D341Med (cell line): Measurements from ENCODE around the gene STX12.
"Not testable (repeated sequence)": the region's sequence is repeated elsewhere in the genome, so short reads cannot be mapped to it uniquely, and the experiment has no call there.

Experiments
- DNase-seq: peaks from one replicate; pipeline ENCODE4 v3.0.0; 2012; ENCODE audit warnings: low spot score

Gene STX12

DNA sequence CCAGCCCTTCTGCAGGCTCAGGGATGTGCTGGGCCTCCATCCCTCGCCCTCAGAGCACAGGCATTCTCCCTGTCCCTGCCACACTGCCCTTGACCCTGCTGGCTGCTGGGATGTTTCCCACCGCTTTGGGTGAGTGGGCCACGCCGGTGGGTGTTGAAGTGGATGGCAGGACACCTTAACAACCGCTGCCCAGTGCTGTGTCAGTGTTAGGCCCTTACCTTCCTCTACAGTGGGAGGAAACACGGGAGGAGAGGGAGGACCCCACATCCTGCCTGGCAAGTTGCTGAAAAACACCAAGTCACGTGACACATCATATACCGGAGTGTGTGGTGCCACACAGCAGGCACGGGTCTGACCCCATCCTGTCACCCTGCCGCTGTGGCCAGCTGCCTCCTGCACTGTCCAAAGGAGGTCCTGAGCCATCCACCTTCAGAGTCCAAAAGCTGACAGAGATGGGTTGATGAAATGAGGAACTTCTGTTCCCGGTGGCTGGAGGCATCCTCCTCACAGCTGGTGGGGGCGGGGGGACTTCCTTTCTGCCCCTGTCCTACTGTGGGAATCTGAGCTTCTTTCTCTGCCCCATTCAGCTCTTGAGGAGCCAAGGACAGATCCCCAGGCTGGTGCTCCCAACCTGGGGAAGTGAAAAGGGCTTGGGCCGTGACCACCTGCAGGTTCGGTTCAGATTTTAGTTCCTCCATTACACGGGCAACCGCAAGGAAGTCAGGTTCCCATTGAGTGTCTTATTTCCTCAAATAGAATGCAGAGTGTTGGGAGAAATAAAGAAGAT lies 96.1 kb downstream of the STX12 start:
- DNase-seq: no peak

DNA sequence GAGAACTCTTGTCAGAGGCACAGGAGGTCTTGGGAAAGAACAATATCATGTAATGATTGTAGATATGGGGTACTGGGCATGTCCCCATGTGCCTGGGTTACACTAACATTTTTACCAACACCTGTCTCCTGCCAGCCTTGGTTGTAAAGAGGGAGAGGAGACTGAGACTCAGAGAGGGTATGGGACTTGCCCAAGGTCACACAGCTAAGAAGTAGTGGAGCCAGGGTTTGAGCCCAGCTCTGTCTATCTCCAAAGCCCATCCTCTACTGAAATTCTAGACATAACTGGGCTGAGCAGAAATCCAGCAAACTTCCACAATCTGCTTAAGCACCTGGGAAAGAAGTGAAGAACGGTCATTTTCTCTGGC lies 96.7 kb downstream of the STX12 start:
- DNase-seq: no peak

DNA sequence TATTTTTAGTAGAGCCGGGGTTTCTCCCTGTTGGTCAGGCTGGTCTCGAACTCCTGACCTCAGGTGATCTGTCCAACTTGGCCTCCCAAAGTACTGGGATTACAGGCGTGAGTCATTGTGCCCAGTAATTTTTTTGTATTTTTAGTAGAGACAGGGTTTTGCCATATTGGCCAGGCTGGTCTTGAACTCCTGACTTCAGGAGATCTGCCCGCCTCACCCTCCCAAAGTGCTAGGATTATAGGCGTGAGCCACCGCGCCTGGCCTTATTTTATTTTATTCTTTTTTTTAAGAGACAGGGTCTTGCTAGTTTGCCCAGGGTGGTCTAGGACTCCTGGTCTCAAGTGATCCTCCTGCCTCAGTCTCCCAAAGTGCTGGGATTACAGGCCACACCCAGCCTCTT lies 98.1 kb downstream of the STX12 start:
- not testable (repeated sequence) for DNase-seq

DNA sequence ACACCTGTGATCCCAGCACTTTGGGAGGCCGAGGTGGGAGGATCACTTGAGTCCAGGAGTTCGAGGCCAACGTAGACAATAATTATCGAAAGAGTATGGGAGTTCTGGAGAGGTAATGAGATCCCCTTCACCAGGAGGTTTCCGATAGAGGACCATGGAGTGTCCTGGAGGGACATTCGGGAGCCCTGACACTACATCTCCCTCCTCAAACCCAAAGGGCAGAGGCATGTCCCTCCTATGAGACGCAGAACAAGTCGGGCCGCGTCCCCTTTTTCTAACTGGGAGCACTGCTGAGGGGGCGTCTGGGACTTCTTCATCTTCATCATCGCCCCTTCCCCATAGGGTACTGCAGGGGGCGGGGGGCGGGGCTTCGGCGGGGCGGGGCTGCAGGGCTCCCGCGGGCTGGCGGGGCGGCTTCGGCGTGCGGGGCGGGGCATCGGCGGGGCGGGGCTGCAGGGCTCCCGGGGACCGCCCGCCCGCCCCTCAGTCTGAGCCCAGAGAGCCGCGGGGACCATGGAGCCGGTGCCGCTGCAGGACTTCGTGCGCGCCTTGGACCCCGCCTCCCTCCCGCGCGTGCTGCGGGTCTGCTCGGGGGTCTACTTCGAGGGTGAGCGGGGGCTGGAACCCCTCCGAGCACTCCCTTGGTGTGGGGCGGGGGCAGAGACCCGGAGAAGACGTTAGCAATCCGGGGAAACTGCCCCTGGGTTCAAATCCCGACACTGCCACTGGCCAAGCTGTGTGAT lies 99.2 kb downstream of the STX12 start, which contains the start of gene THEMIS2:
Gene THEMIS2, plus strand, starts transcription at position 486 of the 743 bp plus-strand sequence. Its CDS starts 28 bp downstream, at position 514.
- DNase-seq: peak; percentile 93

DNA sequence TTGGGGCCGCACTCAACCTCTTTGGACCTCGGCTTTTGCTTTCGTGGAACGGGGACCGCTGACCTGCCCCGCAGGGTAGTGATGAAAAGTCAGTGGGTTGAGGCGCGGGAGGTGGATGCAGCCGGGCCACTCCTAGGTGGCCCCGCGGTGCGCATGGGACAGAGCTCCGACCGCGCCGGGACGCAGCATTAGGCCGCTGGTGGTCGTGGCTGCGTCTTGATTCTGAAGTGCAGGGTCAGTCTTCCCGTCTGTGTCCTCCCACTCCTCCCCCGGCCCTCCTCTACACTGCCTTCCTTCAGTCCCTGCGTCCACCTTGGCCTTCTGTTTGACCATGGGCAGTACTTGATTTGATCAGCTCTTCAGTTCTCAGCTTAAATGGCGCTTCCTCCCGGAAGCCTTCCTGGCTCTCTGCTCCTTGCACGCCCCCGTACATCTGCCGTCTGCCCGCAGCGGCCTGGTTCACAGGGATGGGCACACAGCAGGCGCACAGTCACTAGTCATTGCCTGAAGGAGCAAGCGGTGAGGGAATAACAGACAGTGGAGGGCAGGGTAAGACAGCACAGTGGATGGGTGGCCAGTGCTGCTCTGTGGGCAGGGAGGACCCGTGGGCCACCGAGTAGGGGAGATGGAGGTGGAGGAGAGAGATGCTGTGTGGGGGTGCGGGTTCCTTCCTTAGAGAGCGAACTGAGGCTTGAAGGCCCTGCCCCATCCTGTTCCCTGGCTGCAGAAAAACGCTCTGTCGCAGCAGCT lies 100.0 kb downstream of the STX12 start:
- DNase-seq: no peak

DNA sequence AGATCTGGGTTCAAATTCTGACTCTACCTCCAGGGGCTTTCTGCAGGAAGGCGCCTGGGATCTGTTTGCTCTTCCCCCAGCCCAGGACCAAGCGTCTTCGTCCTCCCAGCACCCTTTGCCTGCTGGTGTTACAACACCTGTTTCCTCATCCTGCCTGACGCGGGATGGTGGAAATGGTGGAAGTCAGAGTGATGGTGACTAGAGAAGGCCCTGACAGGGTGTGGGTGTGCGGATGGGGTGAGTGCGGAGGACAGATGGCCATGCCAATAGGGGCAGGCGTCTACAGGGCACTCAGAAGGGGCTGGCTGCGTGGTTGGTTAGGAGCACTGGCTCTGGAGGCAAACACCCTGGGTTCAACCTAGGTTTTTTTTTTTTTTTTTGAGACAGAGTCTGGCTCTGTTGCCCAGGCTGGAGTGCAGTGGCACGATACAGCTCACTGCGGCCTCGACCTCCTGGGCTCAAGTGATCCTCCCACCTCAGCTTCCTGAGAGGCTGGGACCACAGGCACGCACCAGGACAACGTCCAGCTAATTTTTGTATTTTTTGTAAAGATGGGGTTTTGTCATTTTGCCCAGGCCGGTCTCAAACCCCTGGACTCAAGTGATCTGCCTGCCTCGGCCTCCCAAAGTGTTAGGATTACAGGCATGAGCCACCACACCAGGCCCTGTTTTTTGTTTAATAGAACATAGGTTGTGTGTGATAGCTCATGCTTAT lies 100.8 kb downstream of the STX12 start:
- DNase-seq: no peak
